HG02840 (cell line): ENCODE results near the gene WDR77.

Experiments
- ATAC-seq: cut with Tn5 transposase; IDR thresholded peaks from one replicate; pipeline ENCODE4 v1.9.1; 2021; ENCODE audit warnings: mild to moderate bottlenecking, moderate library complexity, moderate number of reproducible peaks; ENCODE audit not compliant: unreplicated experiment, low FRiP score

WDR77 gene

GRCh38 chr1:111448918-111449702 lies at the start of gene WDR77, which contains the start of gene ATP5PB:
Gene WDR77, minus strand, starts transcription at chr1:111449256. Its CDS starts 87 bp downstream, at chr1:111449169.
Gene ATP5PB, plus strand, starts transcription at chr1:111449464. Its CDS starts 78 bp downstream, at chr1:111449542.
- ATAC-seq: peak; percentile 97

- ATAC-seq: no peak
Measured at GRCh38 chr1:111497592-111497991, 48.5 kb upstream of the WDR77 start.

DNA sequence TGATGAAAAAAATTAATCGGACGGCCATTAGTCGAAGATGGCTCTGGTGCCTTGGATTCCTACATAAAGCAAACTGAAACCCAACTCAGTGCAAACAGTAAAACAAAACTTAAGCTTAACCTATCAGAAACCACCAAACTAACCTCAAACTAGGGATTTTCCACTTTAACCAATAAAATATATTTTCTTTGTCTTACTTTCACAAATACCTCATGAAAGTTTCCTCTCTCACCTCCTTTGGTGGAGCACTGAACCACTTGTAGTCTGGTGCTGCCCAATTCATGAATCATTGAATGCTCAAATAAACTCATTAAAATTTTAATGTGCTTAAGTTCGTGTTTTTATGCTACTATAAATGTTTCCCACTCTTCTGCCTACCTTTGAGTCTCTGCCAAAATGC lies 47.3 kb upstream of the WDR77 start:
- ATAC-seq: no peak

GRCh38 chr1:111491070-111491469 lies 42.0 kb upstream of the WDR77 start:
- no peak for ATAC-seq

GRCh38 chr1:111490220-111490619 lies 41.2 kb upstream of the WDR77 start:
- ATAC-seq: no peak

- ATAC-seq: no peak
Measured at GRCh38 chr1:111489604-111490003, 40.5 kb upstream of the WDR77 start.

- no peak for ATAC-seq
Measured at GRCh38 chr1:111488669-111489068, 39.6 kb upstream of the WDR77 start.

DNA sequence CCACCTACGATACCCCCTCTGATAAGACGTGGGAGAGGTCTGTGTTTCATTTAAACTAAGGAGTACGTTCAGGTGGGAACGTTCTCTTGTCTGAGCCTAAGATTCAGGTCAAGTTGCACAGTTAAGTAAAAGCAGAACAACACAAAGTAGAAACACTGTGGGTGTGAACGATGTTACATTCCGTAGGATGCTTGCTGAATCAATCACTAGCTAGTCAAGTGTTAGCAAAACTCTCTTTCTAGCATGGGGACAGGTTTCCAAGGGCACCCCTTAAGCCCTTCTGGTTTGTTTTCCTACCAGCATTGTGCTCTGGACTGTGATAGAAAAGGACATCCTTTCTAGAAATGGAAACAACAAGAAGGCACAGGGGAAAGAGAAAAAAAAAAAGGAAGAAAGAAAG lies 38.1 kb upstream of the WDR77 start:
- no peak for ATAC-seq

DNA sequence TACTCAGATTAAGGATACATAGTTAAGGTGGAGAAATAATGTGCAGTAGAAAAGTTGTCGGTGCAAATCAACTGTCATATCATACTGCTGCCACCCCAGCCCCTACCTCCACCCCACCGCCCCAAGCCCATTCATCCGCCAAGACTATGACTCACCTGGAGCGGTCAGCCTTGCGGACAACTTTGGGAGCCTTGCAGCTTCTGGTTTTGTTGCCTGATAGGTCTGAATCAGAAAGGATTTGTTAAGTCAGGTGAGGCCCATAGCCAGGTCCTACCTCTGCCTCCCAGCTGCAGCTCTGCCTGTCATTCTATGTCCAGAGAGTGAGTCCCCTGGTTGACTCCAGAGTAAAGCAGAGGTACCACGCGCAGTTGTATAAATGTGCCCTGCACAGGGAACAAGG lies 37.4 kb upstream of the WDR77 start:
- no peak for ATAC-seq

DNA sequence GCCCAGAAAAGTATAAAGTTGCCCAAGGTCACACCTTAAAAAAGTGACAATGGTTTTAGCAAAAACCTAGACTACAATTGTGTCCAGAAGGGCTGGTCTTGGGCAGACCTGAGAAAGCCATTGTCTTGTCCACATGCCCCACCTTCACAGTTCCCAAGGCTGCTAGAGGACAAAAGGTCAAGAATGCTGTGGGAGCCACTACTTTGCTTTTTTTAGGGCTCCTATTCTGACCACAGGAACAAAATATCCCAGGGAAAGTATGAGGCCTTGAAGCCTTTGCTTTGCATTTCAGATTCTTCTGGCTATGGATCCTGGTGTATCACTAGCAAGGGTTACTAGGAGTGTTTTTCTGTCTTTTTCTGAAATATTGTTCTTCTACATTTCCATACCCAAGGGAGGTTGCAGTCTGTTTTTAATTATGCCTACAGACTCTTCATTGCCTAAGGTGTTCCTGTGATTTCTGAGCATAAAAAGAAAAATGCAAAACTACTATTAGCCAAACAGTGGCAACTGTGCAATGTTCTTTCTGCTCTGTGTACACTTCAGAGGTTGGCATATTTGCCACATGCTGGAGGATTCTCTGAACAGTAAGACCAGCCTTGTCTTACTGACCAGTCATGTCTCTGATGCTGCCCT lies 35.5 kb upstream of the WDR77 start:
- ATAC-seq: no peak

DNA sequence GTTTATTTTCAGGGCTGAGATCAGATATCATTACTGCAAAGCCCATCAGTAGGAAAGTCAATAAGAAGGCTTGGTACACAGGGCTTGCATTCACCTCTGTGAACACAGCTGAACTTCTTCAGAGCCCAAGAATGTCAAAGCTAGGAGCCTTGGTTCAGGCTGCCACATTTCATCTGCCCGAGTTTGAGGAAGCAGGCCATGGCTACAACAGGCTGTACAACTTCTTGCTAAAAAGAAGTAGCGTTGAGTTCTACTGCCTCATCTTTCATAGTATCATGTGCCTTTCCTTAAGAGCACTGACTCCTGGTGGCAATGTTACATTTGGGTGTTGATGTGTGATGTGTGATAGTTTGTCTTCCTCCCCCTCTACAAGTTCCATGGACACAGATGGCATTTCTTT lies 34.8 kb upstream of the WDR77 start:
- no peak for ATAC-seq

DNA sequence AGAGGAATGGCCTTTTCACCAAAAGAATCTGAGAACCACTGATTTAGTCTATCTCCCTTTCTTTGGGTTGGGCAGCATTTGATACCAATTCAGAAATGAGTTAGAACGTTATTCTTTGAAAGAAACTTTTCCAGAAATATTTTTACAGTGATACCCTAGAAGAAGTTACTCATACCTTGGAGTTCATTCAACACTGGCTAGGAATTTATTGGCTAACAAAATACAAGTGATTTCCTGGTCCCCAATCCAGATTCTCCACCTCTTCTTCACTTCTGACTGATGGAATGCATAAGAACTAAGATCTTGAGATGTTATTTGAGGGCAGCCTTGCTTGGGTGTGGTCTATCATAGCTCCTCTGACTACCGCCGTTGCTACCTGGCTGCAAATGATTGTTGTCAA lies 34.1 kb upstream of the WDR77 start:
- ATAC-seq: no peak

GRCh38 chr1:111481387-111482221 lies 32.5 kb upstream of the WDR77 start:
- ATAC-seq: no peak

DNA sequence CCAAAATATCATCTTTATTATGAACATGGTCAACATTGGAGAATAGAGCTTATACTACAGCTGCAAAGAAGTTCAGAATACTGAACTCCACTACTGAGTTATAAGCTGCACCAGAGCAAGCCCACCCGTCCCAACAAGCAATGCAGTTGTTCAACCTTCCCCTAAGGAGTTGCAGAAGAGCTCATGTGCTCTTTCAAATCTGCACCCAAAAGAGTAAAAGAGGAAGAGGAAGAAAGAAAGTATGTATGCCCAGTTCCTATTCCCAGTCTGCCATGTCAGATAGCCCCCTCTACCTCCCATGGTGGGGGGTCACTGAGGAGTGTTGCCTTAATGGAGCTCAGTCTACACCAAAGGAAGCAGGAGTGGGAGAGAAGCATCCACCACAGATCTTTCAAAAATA lies 31.6 kb upstream of the WDR77 start:
- no peak for ATAC-seq

DNA sequence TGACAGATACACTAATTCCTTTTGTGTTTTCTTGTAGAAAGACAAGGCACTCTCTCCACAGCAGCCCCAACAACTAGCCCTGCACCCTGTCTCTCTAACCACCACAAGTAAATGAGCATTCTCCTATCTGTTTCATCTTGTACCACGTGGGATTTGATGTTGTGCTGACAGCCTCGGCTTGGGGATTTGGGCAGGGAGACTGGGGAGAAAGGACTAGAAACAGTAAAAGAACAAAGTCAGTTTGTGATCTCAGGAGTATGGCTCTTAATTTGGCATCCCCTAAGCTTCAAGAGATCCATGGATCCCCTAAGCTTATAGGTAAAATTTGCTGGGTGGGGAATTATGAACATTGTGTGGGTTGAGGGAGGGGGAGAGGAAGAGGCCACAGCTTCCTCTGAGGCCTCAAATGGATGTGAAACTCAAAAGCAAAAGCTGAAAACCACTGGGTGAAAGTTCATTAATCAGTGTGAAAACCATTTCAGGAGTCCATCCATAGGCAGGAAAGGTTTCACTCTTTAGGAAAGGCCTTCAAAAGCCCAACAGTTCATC lies 27.8 kb upstream of the WDR77 start:
- ATAC-seq: peak; percentile 57

GRCh38 chr1:111476214-111476613 lies 27.2 kb upstream of the WDR77 start:
- ATAC-seq: no peak

DNA sequence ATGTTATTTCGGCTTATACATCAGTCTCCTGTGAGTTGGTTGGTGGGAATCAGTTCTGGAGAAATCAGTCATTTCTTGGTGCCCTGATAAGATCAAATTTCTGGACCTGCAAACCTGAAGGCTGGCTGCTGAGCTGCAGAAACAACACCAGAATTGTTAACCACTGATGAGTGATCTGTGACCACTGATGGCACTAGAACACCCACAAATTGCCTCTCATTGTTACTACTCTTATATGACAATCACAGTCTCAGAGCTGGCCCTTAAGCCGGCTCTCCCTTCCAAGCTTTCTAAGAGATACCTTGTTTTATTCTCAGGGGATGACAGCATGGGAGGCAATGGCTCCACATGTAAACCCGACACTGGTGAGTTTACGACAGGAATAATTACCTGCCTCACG lies 26.6 kb upstream of the WDR77 start:
- ATAC-seq: no peak

- no peak for ATAC-seq
Measured at GRCh38 chr1:111474521-111474920, 25.5 kb upstream of the WDR77 start.

DNA sequence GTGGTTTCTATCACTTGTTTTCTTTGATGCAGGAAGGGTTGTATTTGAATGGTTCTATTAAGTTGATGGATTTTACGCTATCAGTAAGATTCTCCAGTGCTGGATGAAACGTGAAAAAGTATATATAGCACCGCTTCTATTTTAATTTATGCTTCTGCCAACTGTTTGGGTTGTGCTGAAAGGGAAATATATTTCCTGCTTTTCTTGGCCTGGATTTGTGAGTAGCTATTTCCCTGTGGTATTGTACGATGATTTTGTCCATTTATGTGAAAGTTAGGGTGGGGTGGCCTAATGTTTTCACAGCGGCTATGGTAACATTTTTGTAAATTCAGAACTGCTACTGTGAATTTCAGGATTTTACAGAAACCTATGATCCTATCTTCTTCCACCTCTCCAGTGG lies 25.1 kb upstream of the WDR77 start:
- no peak for ATAC-seq

- ATAC-seq: no peak
Measured at GRCh38 chr1:111471538-111471937, 22.5 kb upstream of the WDR77 start.

- ATAC-seq: no peak
Measured at GRCh38 chr1:111471012-111471411, 22.0 kb upstream of the WDR77 start.
